ENCODE measurements around the gene GAB2.

DNA sequence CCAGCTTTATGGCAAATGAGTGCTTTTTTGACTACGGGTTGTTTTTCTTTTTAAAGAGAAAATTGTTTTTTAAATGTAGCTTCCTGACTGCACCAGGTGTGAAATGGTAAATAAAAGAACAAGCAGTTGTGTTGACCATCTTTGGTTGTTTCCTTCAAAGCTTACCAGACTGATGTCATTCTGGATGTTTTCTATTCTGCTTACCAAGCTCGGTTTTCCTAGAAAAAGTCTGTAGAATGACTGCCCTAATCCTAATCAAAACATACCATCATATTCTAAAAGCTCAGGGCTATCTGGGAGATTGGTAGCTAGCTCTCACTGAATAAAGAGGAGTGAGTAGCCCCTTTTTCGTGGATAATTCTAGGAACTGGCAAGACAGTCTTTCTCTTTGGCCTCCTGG, 77.7 kb downstream of the GAB2 start:
- TF ChIP-seq, protein P1, sequence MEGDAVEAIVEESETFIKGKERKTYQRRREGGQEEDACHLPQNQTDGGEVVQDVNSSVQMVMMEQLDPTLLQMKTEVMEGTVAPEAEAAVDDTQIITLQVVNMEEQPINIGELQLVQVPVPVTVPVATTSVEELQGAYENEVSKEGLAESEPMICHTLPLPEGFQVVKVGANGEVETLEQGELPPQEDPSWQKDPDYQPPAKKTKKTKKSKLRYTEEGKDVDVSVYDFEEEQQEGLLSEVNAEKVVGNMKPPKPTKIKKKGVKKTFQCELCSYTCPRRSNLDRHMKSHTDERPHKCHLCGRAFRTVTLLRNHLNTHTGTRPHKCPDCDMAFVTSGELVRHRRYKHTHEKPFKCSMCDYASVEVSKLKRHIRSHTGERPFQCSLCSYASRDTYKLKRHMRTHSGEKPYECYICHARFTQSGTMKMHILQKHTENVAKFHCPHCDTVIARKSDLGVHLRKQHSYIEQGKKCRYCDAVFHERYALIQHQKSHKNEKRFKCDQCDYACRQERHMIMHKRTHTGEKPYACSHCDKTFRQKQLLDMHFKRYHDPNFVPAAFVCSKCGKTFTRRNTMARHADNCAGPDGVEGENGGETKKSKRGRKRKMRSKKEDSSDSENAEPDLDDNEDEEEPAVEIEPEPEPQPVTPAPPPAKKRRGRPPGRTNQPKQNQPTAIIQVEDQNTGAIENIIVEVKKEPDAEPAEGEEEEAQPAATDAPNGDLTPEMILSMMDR (conservative IDR thresholded peaks at IDR 0.05; ENCODE audit: low read length): no peak
- no peak for TF ChIP-seq EZH2phosphoT487 (IDR thresholded peaks at IDR 0.05; ENCODE audit: borderline replicate concordance, low read depth, low read length)
